NCI-H2081 treated with DMSO at 0.1 percent for 48 hours (cell line): ENCODE data around the gene CYP4F2.
"Not testable (repeated sequence)": the region's sequence is repeated elsewhere in the genome, so short reads cannot be mapped to it uniquely, and the experiment has no call there.

Experiments
- DNase-seq: peaks from one replicate; lab custom pipeline; 2025; lab: John Stamatoyannopoulos, UW

The CYP4F2 gene

DNA sequence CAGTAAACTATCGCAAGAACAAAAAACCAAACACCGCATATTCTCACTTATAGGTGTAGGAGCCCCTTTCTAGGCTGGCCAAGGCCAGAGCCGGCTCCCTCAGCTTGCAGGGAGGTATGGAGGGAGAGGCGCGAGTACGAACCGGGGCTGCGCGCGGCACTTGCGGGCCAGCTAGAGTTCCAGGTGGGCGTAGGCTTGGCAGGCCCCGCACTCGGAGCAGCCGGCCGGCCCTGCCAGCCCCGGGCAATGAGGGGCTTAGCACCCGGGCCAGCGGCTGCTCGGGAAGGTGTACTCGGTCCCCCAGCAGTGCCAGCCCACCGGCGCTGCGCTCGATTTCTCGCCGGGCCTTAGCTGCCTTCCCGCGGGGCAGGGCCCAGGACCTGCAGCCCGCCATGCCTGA, 1.7 kb upstream of the CYP4F2 start:
- not testable (repeated sequence) for DNase-seq

DNA sequence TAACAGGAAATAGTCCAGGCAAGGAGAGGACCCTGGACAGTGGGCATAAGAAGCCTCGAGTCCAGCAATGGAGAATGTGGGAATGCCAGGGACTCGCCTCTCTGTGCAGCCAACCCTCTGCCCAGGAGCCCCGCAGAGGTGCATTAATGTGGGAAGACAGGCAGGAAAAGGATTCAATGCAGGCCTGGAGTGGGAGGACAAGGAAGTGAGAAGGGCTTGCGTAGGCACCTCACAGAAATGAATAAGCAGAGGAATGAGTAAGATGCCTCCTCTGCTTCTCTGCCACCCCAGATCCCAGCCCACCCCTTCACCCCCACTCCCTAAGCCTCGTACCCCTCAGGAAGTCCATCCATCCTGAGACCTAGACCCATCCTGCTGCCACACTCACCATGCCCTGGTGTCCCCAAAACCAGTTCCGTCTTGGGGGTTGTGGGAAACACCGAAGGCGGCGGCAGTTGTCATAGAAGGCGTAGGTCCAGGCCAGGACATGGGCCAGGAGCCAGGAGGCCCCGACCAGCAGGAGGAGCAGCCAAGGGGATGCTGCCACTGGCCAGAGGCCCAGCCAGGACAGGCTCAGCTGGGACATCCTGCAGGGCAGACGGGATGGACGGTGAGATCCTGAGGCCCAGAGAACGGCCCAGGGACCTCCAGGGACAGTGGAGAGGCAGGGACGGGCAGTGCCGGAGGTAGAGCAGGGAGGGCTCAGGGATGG, 692 bp downstream of the CYP4F2 start:
- no peak for DNase-seq

DNA sequence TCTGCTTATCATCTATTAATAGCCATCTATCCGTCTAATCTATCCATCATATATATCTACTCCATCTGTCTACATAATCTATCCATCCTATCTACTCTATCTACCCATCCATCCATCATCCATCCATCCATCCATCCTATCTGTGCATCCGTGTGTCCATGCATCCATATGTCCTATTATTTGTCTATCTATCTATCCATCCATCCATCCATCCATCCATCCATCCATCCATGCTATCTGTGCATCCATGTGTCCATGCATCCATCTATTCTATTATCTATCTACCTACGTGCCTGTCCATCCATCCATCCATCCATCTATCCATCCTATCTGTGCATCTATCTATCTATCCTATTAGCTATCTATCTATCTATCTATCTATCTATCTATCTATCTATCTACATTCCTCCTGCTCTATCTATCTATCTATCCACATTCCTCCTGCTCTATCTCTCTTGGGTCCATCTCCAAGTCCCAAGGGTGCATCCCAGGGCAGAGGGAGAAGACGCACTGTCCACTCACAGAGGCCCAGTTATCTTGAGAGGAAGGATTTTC, 1.9 kb downstream of the CYP4F2 start:
- no peak for DNase-seq

DNA sequence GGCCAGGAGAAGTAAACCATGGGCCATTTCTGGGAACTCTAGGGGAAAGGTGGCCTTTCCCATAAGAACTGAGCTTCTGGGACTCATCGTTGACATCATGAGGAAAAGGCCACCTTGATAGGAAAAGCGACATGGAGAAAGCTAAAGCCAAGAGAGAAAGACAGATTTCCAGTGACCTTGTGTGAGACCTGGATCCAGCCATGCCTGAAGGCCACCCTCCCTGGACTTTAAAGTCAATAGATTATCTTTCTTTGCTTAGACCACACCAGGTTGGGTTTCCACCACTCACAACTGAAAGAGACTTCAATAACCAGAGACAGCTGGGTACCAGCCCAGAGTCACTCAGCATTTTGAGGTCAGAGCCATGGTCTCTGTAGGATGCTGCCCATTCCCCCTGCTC, 3.5 kb downstream of the CYP4F2 start:
- DNase-seq: no peak

DNA sequence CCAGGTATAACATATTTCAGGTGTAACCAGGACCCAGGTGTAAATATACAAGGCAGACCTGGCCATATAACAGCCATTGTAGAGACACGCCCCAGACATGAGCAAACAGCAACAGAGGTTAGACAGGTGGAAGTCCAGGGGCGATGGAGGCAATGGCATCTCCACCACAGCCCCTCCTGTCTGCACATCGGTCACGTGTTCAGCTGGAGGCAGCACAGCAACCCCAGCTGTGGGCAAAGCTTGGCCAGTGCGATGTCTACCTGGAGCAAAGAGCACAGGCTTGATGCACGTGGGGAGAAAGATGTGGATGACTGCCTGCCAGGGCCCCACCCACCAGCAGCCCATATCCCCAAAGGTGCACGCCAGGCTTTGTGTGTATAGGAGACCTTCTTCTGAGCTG, 4.4 kb downstream of the CYP4F2 start:
- no peak for DNase-seq

DNA sequence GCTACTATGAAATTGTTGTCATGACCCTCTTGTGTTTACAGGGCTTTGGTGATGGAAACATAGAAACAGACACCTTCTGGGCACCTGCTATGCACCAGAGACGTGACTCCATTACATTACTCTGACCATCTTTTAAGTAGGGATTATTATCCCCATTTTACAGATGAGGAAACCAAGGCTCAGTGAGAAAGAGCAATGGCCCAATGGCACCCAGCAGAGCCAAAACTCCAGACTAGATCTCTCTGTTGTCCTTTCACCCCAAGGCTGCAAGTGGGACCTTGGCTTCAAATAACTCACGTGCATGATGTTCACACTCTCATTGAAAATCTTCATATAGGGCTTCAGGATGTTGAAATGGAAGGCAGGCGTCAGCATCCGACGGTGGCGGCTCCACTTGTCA, 5.9 kb downstream of the CYP4F2 start:
- DNase-seq: no peak

DNA sequence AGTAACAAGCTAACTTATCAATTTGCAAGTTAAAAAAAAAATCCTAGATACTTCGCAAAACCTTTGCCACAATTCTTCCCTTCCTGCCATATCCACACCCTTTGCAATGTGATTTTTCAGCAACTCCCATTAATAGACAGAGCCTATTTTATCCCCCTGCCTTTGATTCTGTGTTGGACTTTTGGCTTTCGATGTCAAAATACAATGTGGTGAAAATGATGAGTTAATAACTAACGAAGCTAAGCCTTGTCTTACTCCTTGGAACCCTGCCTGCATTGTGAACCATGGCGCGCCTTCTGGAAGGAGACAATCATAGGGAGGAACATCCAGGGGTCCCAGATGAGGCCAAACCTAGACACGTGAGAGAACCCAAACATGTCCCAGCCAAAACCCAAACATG, 6.4 kb downstream of the CYP4F2 start:
- no peak for DNase-seq

DNA sequence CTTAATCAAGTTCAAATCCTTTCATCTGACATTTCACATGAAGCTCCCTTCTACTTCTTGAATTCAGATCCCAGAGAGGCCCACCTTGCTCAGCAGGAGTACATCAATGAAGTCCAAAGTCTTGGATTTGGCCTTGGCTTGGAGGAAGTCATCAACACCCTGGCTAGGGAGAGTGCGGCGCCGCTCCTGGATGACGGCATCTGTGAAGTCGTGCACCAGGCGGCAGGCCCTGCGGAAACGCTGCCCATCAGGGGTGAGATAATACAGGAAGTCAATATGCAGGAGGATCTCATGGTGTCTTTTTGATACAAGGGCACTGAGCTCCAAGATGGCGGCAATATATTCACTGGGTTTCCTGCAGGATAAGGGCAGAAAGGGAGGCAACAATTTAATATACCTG, 8.5 kb downstream of the CYP4F2 start:
- not testable (repeated sequence) for DNase-seq

DNA sequence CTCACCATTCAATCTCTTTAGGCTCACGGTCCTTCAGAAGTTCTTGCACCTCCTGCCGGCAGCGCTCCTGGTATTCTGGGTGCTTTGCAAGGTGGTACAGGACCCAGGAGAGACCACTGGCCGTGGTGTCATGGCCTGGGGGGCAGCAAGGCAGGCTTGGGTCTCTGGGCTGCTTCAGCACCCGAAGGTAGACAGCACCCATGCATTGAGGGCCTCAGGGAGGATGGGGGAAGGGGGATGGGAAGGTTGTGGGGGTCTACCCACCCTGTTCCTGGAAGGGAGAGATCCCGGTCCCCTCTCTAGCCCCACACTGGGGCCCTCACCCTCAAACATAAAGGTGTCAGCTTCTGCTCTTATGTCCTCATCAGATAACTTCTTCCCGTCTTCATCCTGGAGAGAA, 12.0 kb downstream of the CYP4F2 start:
- DNase-seq: no peak

DNA sequence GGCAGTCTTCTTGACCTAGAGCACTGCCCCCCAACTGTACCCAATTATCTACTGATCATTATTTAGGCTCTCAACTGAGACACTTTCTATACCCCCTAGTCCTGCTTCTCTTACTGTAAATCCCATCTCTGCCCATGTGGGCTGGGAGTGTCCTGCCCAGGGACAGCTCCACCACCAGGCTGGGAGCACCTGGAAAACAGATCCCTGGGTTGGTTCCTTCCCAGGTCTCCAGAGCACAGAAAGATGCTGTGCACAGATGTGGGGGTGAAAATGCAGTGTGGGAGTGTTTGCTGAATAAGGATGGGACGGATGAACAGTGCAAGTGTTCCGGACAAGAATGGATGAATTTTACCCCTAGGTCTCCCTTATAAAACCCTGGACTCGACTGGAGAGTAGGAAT, 12.7 kb downstream of the CYP4F2 start:
- DNase-seq: no peak

DNA sequence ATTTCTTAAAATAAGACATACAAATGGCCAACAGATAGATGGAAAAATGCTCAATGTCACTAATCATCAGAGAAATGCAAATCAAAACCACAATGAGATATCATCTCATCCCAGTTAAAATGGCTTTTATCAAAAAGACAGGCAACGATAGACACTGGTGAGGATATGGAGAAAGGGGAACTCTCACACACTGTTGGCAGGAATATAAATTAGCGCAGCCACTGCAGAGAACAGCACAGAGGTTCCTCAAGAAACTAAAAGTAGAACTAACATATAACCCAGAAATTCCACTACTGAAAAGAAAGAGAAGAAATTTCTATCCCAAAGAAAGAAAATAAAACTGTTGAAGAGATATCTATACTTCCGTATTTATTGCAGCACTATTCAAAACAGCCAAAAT, 14.5 kb downstream of the CYP4F2 start:
- not testable (repeated sequence) for DNase-seq

DNA sequence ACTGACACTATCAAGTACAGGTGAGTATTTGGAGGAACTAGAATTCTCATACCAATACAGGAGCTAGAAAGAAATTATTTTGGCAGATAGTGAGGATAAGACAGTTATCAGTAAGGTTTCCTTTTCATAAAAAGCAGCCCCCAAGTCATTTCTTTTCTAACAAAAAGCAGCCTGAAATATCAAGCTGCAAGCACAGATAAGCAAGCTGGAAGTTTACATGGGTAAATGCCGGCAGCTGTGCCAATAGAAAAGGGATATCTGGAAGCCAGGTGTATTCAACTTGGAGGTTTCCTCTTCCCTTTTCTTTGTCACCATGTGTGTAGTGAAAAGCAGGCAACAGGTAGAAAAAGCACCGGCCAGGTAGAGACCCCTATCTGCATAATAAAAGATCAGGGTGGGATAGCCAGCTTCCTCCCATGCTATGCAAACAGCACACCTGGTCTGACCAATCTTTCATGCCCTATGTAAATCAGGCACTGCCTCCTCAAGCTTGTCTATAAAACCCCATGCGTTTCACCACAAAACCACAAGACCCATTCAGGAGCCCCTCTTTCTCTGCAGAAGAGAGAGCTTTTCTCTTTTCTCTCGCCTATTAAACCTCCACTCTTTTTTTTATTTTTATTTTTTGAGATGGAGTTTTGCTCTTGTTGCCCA, 22.9 kb downstream of the CYP4F2 start:
- no peak for DNase-seq

DNA sequence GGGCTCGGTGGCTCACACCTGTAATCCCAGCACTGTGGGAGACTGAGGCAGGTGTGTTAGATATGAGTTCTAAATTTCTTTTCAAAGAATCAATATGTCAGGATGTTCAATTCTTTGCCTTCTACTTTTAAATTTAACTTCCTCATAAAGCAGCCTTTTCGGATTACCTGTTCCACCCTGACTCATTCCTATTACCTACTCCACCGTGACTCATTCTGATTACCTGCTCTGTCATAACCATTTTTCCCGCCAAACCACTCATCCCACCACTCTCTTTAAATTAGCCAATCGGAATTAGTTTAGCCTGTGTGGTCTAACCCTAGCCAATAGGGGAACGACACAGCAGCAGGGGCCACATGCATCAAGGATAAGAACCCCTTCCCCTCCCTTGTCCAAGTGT, 24.1 kb downstream of the CYP4F2 start:
- DNase-seq: not testable (repeated sequence)

DNA sequence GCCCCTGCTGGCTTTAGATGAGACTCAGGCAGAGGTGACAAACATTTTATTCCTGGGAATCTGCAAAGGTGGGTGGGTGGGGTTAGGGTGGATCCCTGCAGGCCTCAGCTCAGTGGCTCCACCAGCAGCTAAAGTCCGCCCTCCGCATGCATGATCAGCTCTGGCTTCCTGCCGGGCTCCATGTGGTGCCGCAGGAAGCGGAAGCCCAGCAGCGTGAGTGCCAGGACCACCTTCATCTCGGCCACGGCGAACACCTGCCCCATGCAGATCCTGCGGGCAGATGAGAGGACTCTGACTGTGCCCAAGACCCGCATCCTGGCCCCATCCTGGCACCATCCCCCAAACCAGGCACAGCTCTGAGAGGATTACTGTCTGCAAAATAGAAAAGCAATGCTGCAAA, 26.3 kb downstream of the CYP4F2 start:
- no peak for DNase-seq

DNA sequence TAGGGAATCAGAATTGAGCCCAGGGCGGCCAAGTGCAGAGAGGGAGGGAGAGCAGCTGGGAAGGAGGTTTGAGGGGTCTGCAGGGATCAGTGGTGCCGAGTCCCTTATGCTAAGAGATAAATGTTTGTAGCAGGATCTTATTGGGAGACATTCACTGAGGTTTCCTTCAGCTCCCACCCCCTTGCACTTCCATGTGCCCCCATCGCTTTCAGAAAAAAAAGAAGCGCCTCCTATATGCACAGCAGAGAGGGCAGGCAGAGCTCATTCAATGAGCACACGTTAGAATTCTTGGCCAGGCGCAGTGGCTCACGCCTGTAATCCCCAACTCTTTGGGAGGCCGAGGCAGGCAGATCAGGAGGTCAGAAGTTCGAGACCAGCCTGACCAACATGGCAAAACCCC, 28.0 kb downstream of the CYP4F2 start:
- DNase-seq: no peak

DNA sequence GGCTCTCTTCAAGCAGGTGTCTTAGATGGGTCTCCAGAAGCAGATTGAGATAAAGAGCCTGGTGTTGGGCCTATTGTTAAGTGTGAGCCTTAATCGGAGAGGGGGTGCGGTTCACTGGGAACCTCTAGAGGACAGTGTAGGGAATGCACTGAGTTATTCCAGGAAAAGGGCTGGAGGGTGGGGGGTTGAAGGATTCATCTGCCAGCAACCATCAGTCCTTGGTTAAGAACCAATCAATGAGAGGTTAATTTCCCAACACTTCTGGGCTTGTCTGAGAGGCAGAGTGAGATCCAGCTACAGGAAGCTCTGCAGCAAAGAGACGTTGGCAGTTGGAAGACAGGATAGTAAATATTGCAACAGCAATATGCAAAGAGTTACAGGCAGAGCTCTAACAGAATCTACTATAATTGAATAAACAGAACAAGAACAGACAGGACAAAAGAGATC, 28.7 kb downstream of the CYP4F2 start:
- no peak for DNase-seq

DNA sequence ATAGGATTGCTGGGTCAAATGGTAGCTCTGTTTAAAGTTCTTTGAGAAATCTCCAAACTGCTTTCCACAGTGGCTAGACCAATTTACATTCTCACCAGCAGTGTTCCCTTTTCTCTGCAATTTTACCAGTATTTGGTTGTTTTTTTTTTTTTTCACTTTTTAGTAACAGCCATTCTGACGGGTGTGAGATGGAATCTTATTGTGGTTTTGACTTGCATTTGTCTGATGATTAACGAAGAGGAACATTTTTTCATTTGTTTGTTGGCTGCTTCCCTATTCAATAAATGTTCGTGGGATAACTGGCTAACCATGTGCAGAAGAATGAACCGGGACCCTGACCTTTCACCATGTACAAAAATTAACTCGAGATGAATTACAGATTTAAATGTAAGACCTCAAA, 31.2 kb downstream of the CYP4F2 start:
- no peak for DNase-seq

DNA sequence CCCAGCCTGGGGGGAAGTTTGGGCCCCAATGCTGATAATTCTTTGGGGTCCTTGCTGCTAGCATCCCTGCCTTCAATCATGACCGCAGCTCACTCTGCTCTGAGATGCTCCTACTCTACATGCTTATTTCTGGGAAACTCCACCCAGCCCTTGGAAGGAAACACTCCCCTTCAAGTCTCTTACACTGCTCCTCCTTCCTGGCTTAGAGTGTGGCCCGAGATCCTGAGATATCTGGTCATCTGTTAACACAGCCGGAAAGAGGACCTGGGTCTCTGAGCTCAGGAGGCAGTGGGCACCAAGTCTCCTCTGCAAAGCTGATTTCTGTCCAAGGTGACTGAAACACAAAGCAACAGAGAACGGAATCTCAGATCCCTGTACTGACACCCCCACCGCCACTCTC, 33.0 kb downstream of the CYP4F2 start:
- DNase-seq: no peak

DNA sequence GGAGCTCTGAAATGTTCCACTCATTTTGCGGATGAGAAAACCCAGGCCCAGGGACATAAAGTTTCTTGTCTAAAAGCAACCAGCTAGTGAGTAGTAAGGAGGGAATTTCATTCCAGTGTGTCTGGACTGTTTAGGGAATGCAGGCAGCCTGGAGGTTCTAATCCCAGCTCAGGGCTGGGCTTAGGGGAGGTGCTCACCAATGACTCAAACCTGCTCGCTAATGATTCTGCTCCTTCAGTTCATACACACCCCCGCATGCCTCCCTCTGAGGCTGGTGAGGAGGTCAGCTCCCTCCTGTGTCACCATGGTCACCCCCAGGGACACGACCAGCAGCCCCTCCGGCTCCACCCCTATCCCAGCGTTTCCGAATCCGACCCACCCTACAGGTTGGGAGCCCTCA, 34.6 kb downstream of the CYP4F2 start:
- DNase-seq: no peak

DNA sequence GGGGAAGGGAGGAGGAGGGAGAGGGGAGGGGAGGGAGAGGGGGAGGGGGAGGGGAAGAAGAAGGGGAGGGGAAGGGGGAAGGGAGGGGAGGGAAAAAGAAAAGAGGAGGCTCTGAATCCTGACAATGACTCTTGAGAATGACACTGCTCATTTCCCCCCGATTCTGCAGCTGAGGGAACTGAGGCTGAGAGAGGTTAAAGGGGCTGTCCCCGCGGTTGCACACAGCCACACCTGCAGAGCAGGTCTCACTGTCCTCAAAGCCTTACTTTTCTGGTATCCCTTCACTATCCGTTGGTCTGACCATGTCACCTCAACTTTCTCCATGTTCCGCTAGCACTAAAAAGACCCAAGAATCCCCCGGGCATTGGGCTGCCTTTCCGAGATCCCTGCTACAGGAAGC, 35.4 kb downstream of the CYP4F2 start:
- no peak for DNase-seq

DNA sequence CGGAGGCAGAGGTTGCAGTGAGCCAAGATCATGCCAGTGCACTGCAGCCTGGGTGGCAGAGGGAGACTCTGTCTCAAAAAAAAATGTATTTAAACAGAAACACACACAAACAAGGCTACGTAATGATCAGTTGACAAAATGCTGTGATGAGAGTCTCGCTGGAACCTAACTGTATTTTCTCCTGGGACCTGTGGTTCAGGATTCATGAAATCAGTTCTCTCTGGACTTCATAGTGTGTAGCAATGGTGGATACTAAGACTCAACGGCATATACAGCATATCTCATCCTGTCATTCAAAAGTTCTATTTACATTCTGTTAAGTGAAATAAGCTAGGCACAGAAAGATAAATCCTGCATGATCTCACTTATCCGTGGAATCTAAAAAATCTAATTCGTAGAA, 37.4 kb downstream of the CYP4F2 start:
- DNase-seq: no peak

DNA sequence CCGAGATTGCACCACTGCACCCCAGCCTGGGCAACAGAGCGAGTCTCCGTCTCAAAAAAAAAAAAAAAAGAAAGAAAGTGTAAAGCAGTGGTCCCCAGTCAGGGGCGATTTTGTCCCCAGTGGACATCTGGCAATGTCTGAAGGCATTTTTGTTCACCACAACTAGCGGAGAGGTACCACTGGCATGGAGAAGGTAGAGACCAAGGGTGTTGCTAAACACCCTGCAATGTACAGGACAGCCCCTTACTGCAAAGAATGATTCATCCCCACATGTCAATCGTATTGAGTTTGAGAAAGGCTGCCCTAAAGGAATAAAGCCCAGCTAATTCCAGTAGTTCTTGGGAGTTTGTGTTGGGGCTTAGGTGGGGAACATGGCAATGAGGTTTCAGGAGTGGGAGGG, 38.7 kb downstream of the CYP4F2 start:
- no peak for DNase-seq

DNA sequence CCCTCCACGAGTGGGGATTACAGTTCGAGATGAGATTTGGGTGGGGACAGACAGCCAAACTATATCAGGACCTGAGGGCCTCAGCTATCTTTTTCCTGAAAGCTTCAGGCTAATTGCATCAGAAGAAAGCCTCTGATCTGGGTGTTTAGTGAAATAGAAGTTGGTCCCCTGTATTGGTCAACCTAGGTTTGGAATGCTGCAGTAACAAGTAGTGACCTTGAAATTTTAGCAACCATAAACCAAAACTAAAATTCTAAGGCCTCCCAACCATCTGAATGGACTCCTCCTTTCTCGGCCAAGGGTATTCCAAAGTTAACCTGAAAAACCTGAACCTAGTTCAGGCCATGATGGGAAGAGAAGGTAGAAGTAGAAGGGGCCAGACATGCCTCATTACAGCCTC, 47.5 kb downstream of the CYP4F2 start:
- no peak for DNase-seq

DNA sequence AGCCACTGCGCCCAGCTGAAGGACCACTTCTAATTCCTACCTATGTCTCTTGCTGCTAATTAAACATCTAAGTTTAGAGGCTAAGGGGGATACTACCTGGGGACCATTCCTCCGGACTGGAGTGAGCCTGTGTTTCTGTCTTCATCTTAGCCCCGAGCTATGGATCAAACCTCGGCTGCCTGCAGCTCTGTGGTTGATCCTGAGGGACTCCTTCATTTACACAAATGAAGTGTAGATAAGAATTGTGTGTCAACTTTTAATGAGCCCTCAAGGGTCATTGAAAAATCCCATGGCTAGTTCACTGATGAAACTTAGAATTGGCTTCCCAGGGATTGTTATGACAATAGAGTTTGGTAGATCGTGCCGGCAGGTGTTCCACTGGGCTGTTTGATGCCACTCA, 51.0 kb downstream of the CYP4F2 start:
- no peak for DNase-seq
